HG02981 (cell line): ENCODE data around the gene RTEL1.
"Not testable (repeated sequence)": the region's sequence is repeated elsewhere in the genome, so short reads cannot be mapped to it uniquely, and the experiment has no call there.

Source experiments
- ATAC-seq: cut with Tn5 transposase; IDR thresholded peaks from one replicate; pipeline ENCODE4 v1.9.1; 2021; ENCODE audit warnings: mild to moderate bottlenecking, moderate library complexity; ENCODE audit not compliant: unreplicated experiment

The RTEL1 gene

GRCh38 chr20:63628246-63628975, 29.7 kb upstream of the RTEL1 start:
- no peak for ATAC-seq

- not testable (repeated sequence) for ATAC-seq
Measured at GRCh38 chr20:63630956-63631355, 27.2 kb upstream of the RTEL1 start.

GRCh38 chr20:63631426-63631825, 26.7 kb upstream of the RTEL1 start:
- not testable (repeated sequence) for ATAC-seq

- no peak for ATAC-seq
Measured at GRCh38 chr20:63633732-63634131, 24.4 kb upstream of the RTEL1 start.

- ATAC-seq: no peak
Measured at GRCh38 chr20:63635431-63636141, 22.5 kb upstream of the RTEL1 start.

- ATAC-seq: no peak
Measured at GRCh38 chr20:63636752-63637628, 21.1 kb upstream of the RTEL1 start.

- no peak for ATAC-seq
Measured at GRCh38 chr20:63639093-63639975, 18.8 kb upstream of the RTEL1 start.

- ATAC-seq: no peak
Measured at GRCh38 chr20:63640086-63640485, 18.0 kb upstream of the RTEL1 start.

GRCh38 chr20:63640686-63641085, 17.4 kb upstream of the RTEL1 start:
- ATAC-seq: not testable (repeated sequence)

GRCh38 chr20:63641146-63641791, 16.8 kb upstream of the RTEL1 start:
- peak; percentile 15 for ATAC-seq

- peak; percentile 74 for ATAC-seq
Measured at GRCh38 chr20:63641792-63642523, 16.2 kb upstream of the RTEL1 start.

- ATAC-seq: no peak
Measured at GRCh38 chr20:63642527-63643247, 15.4 kb upstream of the RTEL1 start.

GRCh38 chr20:63643499-63643898, 14.6 kb upstream of the RTEL1 start:
- no peak for ATAC-seq

GRCh38 chr20:63643946-63644345, 14.2 kb upstream of the RTEL1 start:
- no peak for ATAC-seq

- no peak for ATAC-seq
Measured at GRCh38 chr20:63645218-63645617, 12.9 kb upstream of the RTEL1 start.

- ATAC-seq: no peak
Measured at GRCh38 chr20:63648190-63648589, 9.9 kb upstream of the RTEL1 start.

- ATAC-seq: no peak
Measured at GRCh38 chr20:63648895-63649589, 9.1 kb upstream of the RTEL1 start.

- ATAC-seq: not testable (repeated sequence)
Measured at GRCh38 chr20:63650486-63650885, 7.6 kb upstream of the RTEL1 start.
